GM21529 (cell line): ENCODE measurements around the gene STXBP5L.
A peak's percentile ranks its signal among the peaks of the same experiment; 100 is the strongest.
"Not testable (repeated sequence)": the region's sequence is repeated elsewhere in the genome, so short reads cannot be mapped to it uniquely, and the experiment has no call there.

Experiments used
- ATAC-seq: cut with Tn5 transposase; IDR thresholded peaks from one replicate; pipeline ENCODE4 v1.9.1; 2021; ENCODE audit not compliant: unreplicated experiment

The STXBP5L gene

GRCh38 chr3:121414924-121415323 is 506.9 kb downstream of the STXBP5L start:
- ATAC-seq = no peak

GRCh38 chr3:121418182-121418581 is 510.2 kb downstream of the STXBP5L start:
- ATAC-seq = no peak

DNA sequence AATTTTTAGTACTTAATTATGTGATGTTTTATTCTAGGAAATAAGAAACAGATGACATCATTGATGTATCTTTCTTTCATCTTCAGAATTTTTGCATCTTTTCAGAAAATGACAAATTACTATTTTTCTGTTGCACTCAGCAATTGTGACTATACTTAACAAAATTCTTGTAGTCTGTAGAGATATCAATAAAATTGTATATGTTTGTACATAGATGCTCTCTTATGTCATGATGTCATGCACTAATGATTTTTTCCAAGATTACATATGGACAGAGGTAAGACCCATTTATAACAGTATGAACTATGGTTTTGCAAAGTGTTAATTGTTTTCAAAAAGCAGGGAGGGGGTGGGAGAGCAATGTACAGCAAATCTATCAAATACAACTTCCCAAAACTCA is 516.5 kb downstream of the STXBP5L start:
- ATAC-seq = no peak

GRCh38 chr3:121430664-121431215 is 522.7 kb downstream of the STXBP5L start:
- ATAC-seq = no peak

DNA sequence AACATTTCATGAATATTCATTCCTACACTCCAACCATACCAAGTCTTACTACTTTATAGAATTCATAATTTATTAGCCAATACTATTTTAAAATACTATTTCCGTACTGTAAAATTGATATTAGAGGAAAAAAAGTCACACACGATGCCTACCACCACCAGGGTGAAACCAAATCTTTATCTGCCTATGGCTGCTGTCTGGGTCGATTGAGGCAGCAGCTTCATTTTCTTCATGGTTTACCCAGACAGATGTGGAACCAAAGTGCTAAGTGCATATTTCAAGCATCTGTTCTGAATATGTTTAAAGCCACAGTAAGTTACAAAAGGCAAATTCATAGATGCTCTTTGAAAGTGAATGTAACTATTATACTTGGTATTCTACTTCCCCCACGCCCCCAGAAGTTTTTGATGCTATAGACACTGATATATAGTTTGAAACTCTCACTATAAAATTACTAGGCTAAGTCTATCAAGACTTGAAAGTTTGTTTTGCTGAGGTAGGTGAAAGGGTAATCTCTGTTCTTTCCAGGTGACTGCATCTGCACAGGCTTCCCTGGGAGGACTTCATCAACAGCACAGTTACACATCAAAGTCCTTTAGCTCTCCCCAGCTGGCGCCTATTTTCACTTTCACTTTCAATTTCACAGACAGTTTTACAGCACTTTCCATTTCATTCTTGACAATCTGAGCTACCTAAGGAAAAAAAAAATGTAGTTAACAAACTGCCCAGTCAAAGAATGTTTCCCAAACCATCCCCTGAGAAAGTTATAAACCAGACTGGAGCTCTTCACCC is 523.9 kb downstream of the STXBP5L start:
- ATAC-seq = peak; percentile 91

DNA sequence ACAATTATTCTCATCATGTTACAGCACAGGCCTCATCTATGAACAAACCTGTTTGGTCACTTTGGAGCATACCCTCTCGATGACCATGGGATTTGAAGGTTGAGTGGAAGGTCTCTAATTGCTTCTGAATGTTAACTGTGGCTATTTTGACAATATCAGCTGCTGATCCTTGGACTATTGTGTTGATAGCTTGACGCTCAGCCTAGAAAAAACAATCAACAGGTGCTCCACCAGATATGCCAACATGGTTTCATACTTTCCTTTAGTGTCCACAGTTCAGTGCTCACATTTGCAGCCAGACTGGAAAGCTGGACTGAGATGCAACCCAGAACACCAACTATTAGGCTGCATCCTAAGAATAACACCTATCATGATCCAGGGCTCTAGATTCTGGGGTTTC is 528.1 kb downstream of the STXBP5L start:
- no peak for ATAC-seq

GRCh38 chr3:121436641-121437040 is 528.6 kb downstream of the STXBP5L start:
- no peak for ATAC-seq

DNA sequence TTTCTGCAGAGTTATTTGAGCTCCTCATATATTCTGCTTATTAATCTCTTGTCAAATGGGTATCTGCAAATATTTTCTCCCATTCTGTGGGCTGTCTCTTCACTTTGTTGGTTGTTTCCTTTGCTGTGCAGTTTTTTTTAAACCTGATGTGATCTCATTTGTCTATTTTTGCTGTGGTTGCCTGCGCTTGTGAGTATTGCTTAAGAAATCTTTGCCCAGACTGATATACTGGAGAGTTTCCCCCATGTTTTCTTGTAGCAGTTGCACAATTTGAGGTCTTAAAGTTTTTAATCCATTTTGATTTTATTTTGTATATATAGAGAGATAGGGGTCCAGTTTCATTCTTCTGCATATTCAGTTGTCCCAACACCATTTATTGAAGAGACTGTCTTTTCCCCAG is 535.5 kb downstream of the STXBP5L start:
- ATAC-seq = no peak

GRCh38 chr3:121451752-121452151 is 543.7 kb downstream of the STXBP5L start:
- ATAC-seq = not testable (repeated sequence)

- ATAC-seq = no peak
Measured at GRCh38 chr3:121462565-121462964, 554.6 kb downstream of the STXBP5L start.

DNA sequence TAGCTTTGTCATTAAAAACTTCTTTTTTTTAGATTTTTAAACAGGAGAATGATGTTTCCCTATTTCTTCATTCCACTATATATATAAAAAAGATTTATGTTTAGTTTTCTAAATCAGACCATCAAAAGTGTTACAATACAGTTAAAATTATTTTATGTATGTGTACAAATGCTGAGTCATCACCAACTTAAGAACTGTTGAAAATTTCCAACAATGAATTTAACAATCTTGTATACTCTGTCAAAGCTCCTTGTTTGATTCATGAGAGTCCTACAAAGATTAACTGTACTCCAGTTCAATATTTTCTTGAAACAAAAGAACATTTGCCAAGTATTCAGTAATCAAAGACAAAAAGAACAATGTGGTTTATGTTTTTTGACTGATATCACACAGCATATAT is 555.7 kb downstream of the STXBP5L start:
- ATAC-seq = no peak

GRCh38 chr3:121467085-121467484 is 559.1 kb downstream of the STXBP5L start:
- no peak for ATAC-seq

GRCh38 chr3:121473001-121473400 is 565.0 kb downstream of the STXBP5L start:
- no peak for ATAC-seq
